HepG2 (cell line): ENCODE results near the gene PAEP.

ENCODE experiments used
- KLF9 ChIP-seq: IDR thresholded peaks from 2 replicates; pipeline ENCODE4 v1.6.1; 2016; ENCODE audit warnings: low read depth
- POLR2AphosphoS5 ChIP-seq: IDR thresholded peaks from 2 replicates; pipeline ENCODE4 v1.6.1; 2012; ENCODE audit warnings: low read depth, low read length
- SIN3A ChIP-seq: IDR thresholded peaks from 2 replicates; pipeline ENCODE4 v1.6.1; 2011; ENCODE audit warnings: low read depth, mild to moderate bottlenecking, control low read depth, low read length, borderline replicate concordance
- TF ChIP-seq, protein P1 (sequence below): sonication (generic); formaldehyde crosslinking; IDR thresholded peaks from 2 replicates; pipeline ENCODE4 v1.5.1; 2020; ENCODE audit warnings: mild to moderate bottlenecking, missing genetic modification reagents
- TF ChIP-seq, protein P2 (sequence below): sonication (generic); formaldehyde crosslinking; IDR thresholded peaks from 2 replicates; pipeline ENCODE4 v1.5.0; 2020; ENCODE audit warnings: mild to moderate bottlenecking, missing genetic modification reagents, moderate library complexity

DNA sequence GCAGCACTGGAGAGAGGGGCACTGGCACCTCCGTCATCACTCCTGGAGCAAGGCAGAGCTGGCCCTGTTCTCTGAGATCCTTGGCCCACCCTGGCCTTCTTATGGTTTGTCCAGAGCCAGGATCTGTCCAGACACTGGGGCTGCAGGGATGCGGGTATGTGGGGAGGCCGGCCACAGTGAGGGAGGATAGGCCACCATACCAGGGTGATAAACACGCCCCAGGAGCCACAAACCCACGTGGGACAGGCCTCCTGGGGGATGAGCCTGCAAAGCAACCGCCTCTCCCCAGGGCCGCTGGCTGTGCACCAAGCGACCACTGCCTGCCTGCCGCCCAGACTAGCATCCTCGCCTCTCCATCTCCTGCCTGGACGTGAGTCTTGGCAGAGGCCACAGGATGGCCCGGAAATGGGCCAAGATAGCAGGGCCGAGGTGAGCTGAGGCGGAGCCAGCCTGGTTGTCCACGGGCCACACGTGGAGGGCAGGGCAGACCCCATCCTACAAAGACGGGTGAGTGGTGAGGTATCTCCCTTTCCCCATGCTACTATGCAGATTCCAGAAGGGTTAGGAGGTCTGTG, 11.1 kb upstream of the PAEP start:
- TF ChIP-seq, protein P1, sequence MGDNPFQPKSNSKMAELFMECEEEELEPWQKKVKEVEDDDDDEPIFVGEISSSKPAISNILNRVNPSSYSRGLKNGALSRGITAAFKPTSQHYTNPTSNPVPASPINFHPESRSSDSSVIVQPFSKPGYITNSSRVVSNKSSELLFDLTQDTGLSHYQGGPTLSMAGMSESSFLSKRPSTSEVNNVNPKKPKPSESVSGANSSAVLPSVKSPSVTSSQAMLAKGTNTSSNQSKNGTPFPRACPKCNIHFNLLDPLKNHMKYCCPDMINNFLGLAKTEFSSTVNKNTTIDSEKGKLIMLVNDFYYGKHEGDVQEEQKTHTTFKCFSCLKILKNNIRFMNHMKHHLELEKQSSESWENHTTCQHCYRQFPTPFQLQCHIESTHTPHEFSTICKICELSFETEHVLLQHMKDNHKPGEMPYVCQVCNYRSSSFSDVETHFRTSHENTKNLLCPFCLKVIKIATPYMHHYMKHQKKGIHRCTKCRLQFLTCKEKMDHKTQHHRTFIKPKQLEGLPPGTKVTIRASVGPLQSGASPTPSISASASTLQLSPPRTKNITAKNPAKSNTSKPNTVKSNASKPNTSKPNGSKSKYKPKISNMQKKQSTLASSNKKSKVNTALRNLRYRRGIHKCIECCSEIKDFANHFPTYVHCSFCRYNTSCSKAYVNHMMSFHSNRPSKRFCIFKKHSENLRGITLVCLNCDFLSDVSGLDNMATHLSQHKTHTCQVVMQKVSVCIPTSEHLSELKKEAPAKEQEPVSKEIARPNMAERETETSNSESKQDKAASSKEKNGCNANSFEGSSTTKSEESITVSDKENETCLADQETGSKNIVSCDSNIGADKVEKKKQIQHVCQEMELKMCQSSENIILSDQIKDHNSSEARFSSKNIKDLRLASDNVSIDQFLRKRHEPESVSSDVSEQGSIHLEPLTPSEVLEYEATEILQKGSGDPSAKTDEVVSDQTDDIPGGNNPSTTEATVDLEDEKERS (CRISPR knock-in tag), result no peak
- TF ChIP-seq POLR2AphosphoS5 (no peak), SIN3A (no peak), KLF9 (CRISPR knock-in tag) (no peak)
- TF ChIP-seq, protein P2, sequence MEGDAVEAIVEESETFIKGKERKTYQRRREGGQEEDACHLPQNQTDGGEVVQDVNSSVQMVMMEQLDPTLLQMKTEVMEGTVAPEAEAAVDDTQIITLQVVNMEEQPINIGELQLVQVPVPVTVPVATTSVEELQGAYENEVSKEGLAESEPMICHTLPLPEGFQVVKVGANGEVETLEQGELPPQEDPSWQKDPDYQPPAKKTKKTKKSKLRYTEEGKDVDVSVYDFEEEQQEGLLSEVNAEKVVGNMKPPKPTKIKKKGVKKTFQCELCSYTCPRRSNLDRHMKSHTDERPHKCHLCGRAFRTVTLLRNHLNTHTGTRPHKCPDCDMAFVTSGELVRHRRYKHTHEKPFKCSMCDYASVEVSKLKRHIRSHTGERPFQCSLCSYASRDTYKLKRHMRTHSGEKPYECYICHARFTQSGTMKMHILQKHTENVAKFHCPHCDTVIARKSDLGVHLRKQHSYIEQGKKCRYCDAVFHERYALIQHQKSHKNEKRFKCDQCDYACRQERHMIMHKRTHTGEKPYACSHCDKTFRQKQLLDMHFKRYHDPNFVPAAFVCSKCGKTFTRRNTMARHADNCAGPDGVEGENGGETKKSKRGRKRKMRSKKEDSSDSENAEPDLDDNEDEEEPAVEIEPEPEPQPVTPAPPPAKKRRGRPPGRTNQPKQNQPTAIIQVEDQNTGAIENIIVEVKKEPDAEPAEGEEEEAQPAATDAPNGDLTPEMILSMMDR, result no peak
